ENCODE data around the gene MPRIP. TPM values are rescaled to one million over a fixed set of nuclear protein-coding genes. Genes with fewer than 3 reads are reported as not detected.
A peak's percentile ranks its signal among the peaks of the same experiment; 100 is the strongest.

The MPRIP gene
- polyA plus RNA-seq, 1 donor (not counting 4 experiments of a cell fraction or from before 2014, with no cell fraction given): 113 TPM

- Histone ChIP-seq H3K4me2 (ENCODE audit: control insufficient read depth, extremely low read depth, insufficient read depth, low read depth, low read length) (no peak overlapping the region), H3K9me3 (ENCODE audit: control insufficient read depth, low read depth, low read length) (no peaks in the 10 kb centered on the region), H3K79me2 (ENCODE audit: control insufficient read depth, insufficient read depth, low read length) (no peaks in the 10 kb centered on the region), H3K9ac (ENCODE audit: control insufficient read depth, extremely low read depth, insufficient read depth, low read length) (no peak overlapping the region), H2AFZ (ENCODE audit: control insufficient read depth, low read length) (no peak overlapping the region), H3K36me3 (ENCODE audit: control insufficient read depth in 2 of 2, extremely low read depth in 1 of 2, insufficient read depth in 2 of 2, low read length in 2 of 2) (no peaks in the 10 kb centered on the region), H3K4me3 (ENCODE audit: control insufficient read depth in 2 of 3, extremely low read depth in 1 of 3, insufficient read depth in 2 of 3, low read depth in 1 of 3, low read length in 3 of 3) (no peak overlapping the region), H3K27me3 (ENCODE audit: control insufficient read depth, extremely low read depth, insufficient read depth, low read length) (no peaks in the 10 kb centered on the region), H3K9me1 (ENCODE audit: control insufficient read depth, extremely low read depth, insufficient read depth, low read length) (no peaks in the 10 kb centered on the region), H3K27ac (ENCODE audit: control insufficient read depth, insufficient read depth, low read length) (no peak overlapping the region), H3K4me1 (ENCODE audit: control insufficient read depth, extremely low read depth, insufficient read depth, low read length) (no peaks in the 10 kb centered on the region), H4K20me1 (ENCODE audit: control insufficient read depth, extremely low read depth, insufficient read depth, low read length) (no peaks in the 10 kb centered on the region)
- DNase-seq (ENCODE audit: low read depth, low spot score): no peak
- TF ChIP-seq CTCF (optimal IDR thresholded peaks at IDR 0.05 in 1 of 3, IDR thresholded peaks at IDR 0.05 in 1 of 3, conservative IDR thresholded peaks at IDR 0.05 in 1 of 3; ENCODE audit: extremely low read depth in 1 of 3, insufficient read depth in 2 of 3, low read length in 3 of 3): peak in 2 of 3 experiments; percentile 63 to 96
- no peak for TF ChIP-seq EZH2 (IDR thresholded peaks at IDR 0.05; ENCODE audit: low read length)
- dilution Hi-C loops (cut with MboI; ENCODE audit: extremely low pct_ligation_motif_present, low sequenced_read_pairs): no loop called here
- FAIRE-seq: no peak
Measured at GRCh38 chr17:16997514-16998429, 44.5 kb upstream of the MPRIP start.

DNA sequence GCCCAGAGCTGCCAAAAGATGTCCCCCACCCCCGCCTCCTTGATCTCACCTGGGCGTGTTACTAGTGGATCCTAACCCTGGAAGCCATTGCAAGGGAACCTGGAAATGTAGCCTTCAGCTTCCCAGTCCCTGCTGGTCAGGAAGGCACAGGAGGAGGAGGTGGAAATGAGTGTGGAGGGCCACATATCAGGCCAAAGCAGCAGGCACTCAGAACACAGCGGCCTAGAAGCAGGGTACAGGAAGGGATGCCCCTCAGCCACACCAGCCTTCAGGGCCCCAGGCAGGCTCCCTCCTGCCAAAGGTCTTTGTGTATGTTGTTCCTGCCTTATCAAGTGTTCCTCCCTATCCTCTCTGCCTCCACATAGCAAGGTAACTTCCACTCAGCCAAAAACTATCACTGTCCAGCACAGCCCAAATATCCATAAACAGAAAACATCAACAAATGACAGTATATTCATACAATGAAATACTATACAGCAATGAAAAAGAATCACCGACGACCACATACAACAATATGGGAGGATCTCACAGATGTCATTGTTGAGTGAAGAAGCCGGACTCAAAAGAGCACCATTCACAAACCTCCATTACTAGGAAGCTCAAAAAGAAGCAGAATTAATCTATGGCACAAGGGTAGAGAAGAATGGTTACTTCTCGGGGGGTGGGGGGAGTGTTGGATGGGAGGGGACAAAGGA, 42.2 kb upstream of the MPRIP start:
- dilution Hi-C loops (cut with MboI; ENCODE audit: extremely low pct_ligation_motif_present, low sequenced_read_pairs): no loop called here
- DNase-seq (ENCODE audit: low read depth, low spot score): no peak
- H3K36me3 ChIP-seq (ENCODE audit: control insufficient read depth in 2 of 2, extremely low read depth in 1 of 2, insufficient read depth in 2 of 2, low read length in 2 of 2): no peaks in the 10 kb centered on the region
- H3K4me3 ChIP-seq (ENCODE audit: control insufficient read depth in 2 of 3, extremely low read depth in 1 of 3, insufficient read depth in 2 of 3, low read depth in 1 of 3, low read length in 3 of 3): no peak overlapping the region
- no peak overlapping the region for H3K4me2 ChIP-seq (ENCODE audit: control insufficient read depth, extremely low read depth, insufficient read depth, low read depth, low read length)
- H2AFZ ChIP-seq (ENCODE audit: control insufficient read depth, low read length): no peak overlapping the region
- no peaks in the 10 kb centered on the region for H3K9me1 ChIP-seq (ENCODE audit: control insufficient read depth, extremely low read depth, insufficient read depth, low read length)
- no peaks in the 10 kb centered on the region for H4K20me1 ChIP-seq (ENCODE audit: control insufficient read depth, extremely low read depth, insufficient read depth, low read length)
- no peak overlapping the region for H3K27ac ChIP-seq (ENCODE audit: control insufficient read depth, insufficient read depth, low read length)
- no peak for TF ChIP-seq CTCF (optimal IDR thresholded peaks at IDR 0.05 in 1 of 3, IDR thresholded peaks at IDR 0.05 in 1 of 3, conservative IDR thresholded peaks at IDR 0.05 in 1 of 3; ENCODE audit: extremely low read depth in 1 of 3, insufficient read depth in 2 of 3, low read length in 3 of 3)
- TF ChIP-seq EZH2 (IDR thresholded peaks at IDR 0.05; ENCODE audit: low read length): no peak
- no peaks in the 10 kb centered on the region for H3K27me3 ChIP-seq (ENCODE audit: control insufficient read depth, extremely low read depth, insufficient read depth, low read length)
- no peaks in the 10 kb centered on the region for H3K4me1 ChIP-seq (ENCODE audit: control insufficient read depth, extremely low read depth, insufficient read depth, low read length)
- no peak for FAIRE-seq
- no peaks in the 10 kb centered on the region for H3K79me2 ChIP-seq (ENCODE audit: control insufficient read depth, insufficient read depth, low read length)
- H3K9me3 ChIP-seq (ENCODE audit: control insufficient read depth, low read depth, low read length): no peaks in the 10 kb centered on the region
- H3K9ac ChIP-seq (ENCODE audit: control insufficient read depth, extremely low read depth, insufficient read depth, low read length): no peak overlapping the region
